Measurements from ENCODE around the gene FARS2.

The FARS2 gene

GRCh38 chr6:5246141-5247097 is 14.9 kb upstream of the FARS2 start:
- DNase-seq (ENCODE audit: low read depth, low spot score) = no peak
- in situ Hi-C loops (cut with HindIII; ENCODE audit: low sequenced_read_pairs) = no loop called here
- TF ChIP-seq CTCF (IDR thresholded peaks at IDR 0.05; ENCODE audit: low read depth, low read length) = no peak

GRCh38 chr6:5247201-5247600 is 14.1 kb upstream of the FARS2 start:
- H3K4me3 ChIP-seq (ENCODE audit: low read depth, low read length) = no peak overlapping the region
- in situ Hi-C loops (cut with HindIII; ENCODE audit: low sequenced_read_pairs) = no loop called here
- DNase-seq (ENCODE audit: low read depth, low spot score) = no peak
- no peak for TF ChIP-seq CTCF (IDR thresholded peaks at IDR 0.05; ENCODE audit: low read depth, low read length)

More at GRCh38 chr6:5246141-5247097, 14.9 kb upstream of the FARS2 start:
- H3K4me3 ChIP-seq (ENCODE audit: low read depth, low read length) = no peak overlapping the region

- H3K4me3 ChIP-seq (ENCODE audit: low read depth, low read length) = no peak overlapping the region
- TF ChIP-seq CTCF (IDR thresholded peaks at IDR 0.05; ENCODE audit: low read depth, low read length) = no peak
Measured at GRCh38 chr6:5248302-5249098, 12.8 kb upstream of the FARS2 start.

DNA sequence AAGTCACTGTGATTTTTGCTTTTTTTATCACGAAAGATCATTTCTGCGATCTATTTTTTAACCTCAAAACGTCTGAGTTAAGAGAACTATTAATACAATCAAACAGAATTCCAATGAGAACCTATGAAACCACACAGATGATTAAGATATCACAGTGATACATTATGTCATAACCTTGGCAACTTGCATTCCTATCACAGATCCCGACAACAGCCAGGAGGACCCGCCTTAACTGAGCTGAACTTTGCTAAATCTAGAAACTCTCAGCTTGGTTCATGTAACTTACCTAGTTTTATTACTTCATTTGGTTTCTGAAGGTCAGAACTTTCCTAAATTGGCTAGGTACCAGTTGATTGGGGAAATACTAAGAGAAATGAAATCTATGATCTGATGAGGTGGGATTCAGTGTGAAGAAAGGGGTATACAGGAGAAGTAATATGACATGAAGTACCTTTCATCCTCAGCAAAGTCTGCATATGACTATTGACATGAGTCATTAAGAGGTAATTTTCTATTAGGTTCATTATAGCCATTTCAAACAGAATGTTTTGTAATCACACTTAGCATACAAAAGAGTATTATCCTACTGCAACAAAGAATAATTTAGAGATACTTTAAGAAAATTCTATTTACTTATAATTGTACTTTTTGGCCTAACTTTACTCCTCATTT is 11.7 kb upstream of the FARS2 start:
- TF ChIP-seq CTCF (IDR thresholded peaks at IDR 0.05; ENCODE audit: low read depth, low read length) = no peak
- DNase-seq (ENCODE audit: low read depth, low spot score) = no peak
- in situ Hi-C loops (cut with HindIII; ENCODE audit: low sequenced_read_pairs) = no loop called here
- H3K4me3 ChIP-seq (ENCODE audit: low read depth, low read length) = no peak overlapping the region

More at GRCh38 chr6:5248302-5249098, 12.8 kb upstream of the FARS2 start:
- DNase-seq (ENCODE audit: low read depth, low spot score) = no peak
- in situ Hi-C loops (cut with HindIII; ENCODE audit: low sequenced_read_pairs) = no loop called here

DNA sequence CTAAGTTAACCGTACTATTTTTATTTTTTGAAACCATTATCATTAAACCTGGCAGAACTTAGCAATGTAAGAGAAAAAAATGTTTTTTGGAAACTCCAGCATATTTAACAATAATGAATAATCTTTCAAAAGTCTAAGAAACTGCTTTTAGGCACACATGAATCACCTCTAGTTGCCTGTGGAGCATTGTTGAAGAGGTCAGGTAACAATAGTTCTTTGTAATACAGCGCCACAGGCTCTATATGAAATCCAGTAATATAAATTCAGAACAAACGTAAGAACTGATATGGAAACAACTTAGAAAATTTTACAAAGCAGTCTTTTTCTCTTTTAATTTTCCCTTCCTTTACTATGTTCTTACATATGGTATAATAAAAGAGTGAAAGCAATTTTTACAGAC is 10.9 kb upstream of the FARS2 start:
- DNase-seq (ENCODE audit: low read depth, low spot score) = no peak
- no peak for TF ChIP-seq CTCF (IDR thresholded peaks at IDR 0.05; ENCODE audit: low read depth, low read length)
- H3K4me3 ChIP-seq (ENCODE audit: low read depth, low read length) = no peak overlapping the region
- in situ Hi-C loops (cut with HindIII; ENCODE audit: low sequenced_read_pairs) = no loop called here

DNA sequence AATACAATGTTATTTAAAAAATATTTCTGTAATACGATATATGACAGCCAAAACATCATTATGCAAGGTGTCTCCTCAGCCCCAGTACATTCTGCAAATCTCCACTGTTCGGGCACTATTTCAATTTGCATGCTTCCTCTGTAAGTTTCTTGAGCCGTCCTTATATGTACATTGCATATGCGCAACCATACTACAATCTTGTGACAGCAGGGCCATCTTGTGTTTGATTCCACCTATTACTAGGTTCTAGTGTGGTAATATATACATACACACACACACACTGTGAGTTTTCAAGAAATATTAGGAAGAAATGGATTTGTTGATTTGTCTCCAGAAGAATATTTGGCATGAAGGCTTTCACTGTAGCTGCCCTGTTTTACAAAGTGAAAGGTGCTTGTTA is 10.4 kb upstream of the FARS2 start:
- no peak for TF ChIP-seq CTCF (IDR thresholded peaks at IDR 0.05; ENCODE audit: low read depth, low read length)
- H3K4me3 ChIP-seq (ENCODE audit: low read depth, low read length) = no peak overlapping the region
- in situ Hi-C loops (cut with HindIII; ENCODE audit: low sequenced_read_pairs) = no loop called here
- DNase-seq (ENCODE audit: low read depth, low spot score) = no peak

All from astrocyte of the spinal cord (primary cell).